ENCODE results near the gene SPOP.

SPOP gene

DNA sequence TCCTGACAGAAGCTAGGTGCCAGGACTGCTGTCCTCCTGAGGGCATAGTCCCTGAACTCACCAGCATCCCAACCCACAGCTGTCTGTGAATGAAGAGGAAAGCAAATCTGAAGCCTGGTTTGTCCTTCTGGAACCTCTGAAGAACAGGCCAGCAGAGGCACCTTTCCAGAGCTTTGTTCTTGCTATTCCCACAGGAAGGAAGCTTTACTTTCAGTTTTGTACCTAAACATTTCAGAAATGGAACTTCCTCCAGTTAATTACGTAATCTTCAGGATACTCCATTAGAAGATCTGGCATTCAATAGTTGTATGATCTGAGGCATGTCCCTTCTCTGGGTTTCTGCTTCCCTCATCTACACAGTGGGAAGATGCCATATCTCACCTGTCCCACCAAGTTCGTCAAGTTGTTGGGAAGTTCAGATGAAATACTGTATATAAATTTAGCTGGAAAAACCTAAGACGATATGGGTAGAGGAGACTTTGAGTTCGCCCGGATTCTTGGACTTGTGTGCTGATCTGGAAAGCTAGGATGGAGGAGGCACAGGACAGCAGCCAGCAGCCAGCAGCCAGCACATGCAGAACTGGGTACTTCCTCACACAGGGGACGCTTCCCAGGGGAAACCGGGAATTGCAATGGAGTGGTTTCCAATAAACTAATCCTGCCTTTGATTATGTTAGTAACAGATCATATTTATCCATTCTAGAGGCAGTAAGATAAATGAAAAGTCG, 79.8 kb downstream of the SPOP start:
- TF ChIP-seq, protein P1, sequence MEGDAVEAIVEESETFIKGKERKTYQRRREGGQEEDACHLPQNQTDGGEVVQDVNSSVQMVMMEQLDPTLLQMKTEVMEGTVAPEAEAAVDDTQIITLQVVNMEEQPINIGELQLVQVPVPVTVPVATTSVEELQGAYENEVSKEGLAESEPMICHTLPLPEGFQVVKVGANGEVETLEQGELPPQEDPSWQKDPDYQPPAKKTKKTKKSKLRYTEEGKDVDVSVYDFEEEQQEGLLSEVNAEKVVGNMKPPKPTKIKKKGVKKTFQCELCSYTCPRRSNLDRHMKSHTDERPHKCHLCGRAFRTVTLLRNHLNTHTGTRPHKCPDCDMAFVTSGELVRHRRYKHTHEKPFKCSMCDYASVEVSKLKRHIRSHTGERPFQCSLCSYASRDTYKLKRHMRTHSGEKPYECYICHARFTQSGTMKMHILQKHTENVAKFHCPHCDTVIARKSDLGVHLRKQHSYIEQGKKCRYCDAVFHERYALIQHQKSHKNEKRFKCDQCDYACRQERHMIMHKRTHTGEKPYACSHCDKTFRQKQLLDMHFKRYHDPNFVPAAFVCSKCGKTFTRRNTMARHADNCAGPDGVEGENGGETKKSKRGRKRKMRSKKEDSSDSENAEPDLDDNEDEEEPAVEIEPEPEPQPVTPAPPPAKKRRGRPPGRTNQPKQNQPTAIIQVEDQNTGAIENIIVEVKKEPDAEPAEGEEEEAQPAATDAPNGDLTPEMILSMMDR (IDR thresholded peaks at IDR 0.05; ENCODE audit: extremely low read depth, missing control alignments) = no peak
- no peak for DNase-seq (ENCODE audit: low spot score)

GRCh38 chr17:49597436-49597835, 80.5 kb downstream of the SPOP start:
- TF ChIP-seq, protein P1 (IDR thresholded peaks at IDR 0.05; ENCODE audit: extremely low read depth, missing control alignments) = no peak
- DNase-seq (ENCODE audit: low spot score) = no peak

GRCh38 chr17:49596613-49597244, 81.2 kb downstream of the SPOP start:
- DNase-seq (ENCODE audit: low spot score) = no peak
- TF ChIP-seq, protein P1 (IDR thresholded peaks at IDR 0.05; ENCODE audit: extremely low read depth, missing control alignments) = no peak

DNA sequence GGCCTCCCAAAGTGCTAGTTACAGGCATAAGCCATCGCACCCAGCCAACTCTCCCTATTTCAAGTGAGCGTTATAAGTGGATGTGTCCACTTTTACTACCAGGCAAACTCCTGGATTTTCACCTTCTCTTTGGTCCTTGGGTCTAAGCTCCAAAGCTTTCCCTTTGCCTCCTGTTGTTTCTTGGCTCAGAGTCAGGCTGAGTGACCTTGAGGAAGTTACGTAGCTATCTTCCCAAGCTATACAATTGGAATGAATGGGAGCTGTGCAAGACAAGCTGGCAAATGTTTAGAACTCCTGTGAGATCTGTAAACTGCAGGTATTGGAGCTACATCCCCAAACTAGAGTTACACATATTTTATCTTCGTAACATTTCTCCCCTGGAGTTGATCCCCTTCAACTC, 81.9 kb downstream of the SPOP start:
- DNase-seq (ENCODE audit: low spot score) = no peak
- TF ChIP-seq, protein P1 (IDR thresholded peaks at IDR 0.05; ENCODE audit: extremely low read depth, missing control alignments) = no peak

GRCh38 chr17:49595328-49595727, 82.6 kb downstream of the SPOP start:
- no peak for DNase-seq (ENCODE audit: low spot score)
- TF ChIP-seq, protein P1 (IDR thresholded peaks at IDR 0.05; ENCODE audit: extremely low read depth, missing control alignments) = no peak

DNA sequence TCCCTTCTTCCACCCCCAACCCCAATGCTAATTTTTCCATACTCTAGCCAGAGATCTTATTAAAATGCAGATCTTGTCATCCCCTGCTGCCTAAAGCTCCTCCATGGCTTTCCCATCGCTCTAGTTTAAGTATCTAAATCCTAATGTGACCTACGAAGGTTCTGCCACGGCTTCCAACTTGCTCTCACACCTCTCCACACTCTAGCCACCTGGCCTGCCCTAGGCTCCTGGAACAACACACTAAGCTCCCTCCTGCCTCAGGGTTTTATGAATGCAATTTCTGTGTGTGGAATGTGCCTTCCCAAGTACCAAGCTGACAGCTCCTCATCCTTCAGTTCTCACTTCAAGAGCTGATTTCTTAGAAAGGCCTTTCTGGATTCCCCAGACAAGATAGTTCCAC, 85.6 kb downstream of the SPOP start:
- DNase-seq (ENCODE audit: low spot score) = no peak
- TF ChIP-seq, protein P1 (IDR thresholded peaks at IDR 0.05; ENCODE audit: extremely low read depth, missing control alignments) = no peak

GRCh38 chr17:49590874-49591273, 87.0 kb downstream of the SPOP start:
- TF ChIP-seq, protein P1 (IDR thresholded peaks at IDR 0.05; ENCODE audit: extremely low read depth, missing control alignments) = no peak
- DNase-seq (ENCODE audit: low spot score) = no peak
